ENCODE data around the gene EGFL8. TPM values are rescaled to one million over a fixed set of nuclear protein-coding genes. Genes with fewer than 3 reads are reported as not detected.
"Not testable (repeated sequence)": the region's sequence is repeated elsewhere in the genome, so short reads cannot be mapped to it uniquely, and the experiment has no call there.

The EGFL8 gene
- total RNA-seq, 1 donor from 2014 or later = 11.5 TPM

DNA sequence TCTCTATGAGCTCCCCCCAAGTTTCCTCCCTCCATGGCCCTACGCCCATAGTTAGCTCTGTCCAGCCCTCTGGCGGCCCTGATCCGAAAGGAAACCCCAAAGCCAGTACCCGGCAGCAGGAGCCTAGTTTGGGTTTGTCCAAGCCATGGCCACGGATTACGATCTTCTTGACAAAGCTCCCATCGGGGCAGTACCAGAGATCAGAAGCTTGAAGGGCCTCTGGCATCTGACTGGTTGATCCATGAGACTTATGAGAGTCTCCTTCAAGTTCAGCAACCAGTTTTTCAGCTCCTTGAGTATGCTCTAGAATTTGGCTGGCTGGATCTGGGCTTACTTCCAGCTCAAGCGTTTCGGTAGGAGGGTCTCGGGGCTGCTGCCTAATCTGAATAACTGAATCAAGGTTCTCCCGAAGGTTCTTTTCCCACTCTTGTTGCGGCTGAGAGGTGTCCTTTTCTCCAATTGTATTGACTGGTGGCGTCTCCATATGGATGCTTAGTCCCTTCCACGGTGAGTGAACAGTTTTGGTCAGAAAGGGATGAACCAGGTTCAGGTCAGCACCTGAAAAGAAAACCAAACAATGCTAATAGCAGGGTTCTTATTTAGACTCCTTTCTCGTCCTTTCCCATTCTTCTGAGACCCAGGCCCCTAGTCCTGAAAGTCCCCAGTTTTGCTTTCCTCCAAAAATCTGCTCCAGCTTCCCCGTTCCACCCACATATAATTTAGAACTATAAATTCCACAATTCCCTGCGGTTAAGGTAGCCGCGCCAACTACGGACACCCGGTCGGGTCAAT, 34.9 kb upstream of the EGFL8 start:
- Mint-ChIP-seq H3K27ac (peak overlapping the region; percentile 90), H3K4me3 (ENCODE audit: low read depth) (peak overlapping the region; percentile 99), H3K9me3 (no peaks in the 10 kb centered on the region), H3K36me3 (ENCODE audit: low read depth) (peaks cover 16% of the 10 kb centered on the region), H3K4me1 (ENCODE audit: low read depth) (peaks cover 36% of the 10 kb centered on the region), H3K27me3 (ENCODE audit: low read depth) (peaks cover 4% of the 10 kb centered on the region)
- intact Hi-C loops (cut with micrococcal nuclease) = loop anchor here (1.0 kb wide), 1 partner anchor 25 kb away; the partner anchor contains the start of gene PPT2
- no peak for DNase-seq (ENCODE audit: low spot score)

- intact Hi-C loops (cut with micrococcal nuclease) = no loop called here
- H3K27me3 Mint-ChIP-seq (ENCODE audit: low read depth) = peaks cover 7% of the 10 kb centered on the region
- DNase-seq (ENCODE audit: low spot score) = no peak
- H3K4me1 Mint-ChIP-seq (ENCODE audit: low read depth) = peaks cover 28% of the 10 kb centered on the region
- no peak overlapping the region for H3K27ac Mint-ChIP-seq
- peak overlapping the region; percentile 6 for H3K4me3 Mint-ChIP-seq (ENCODE audit: low read depth)
- H3K36me3 Mint-ChIP-seq (ENCODE audit: low read depth) = peaks cover 6% of the 10 kb centered on the region
- no peaks in the 10 kb centered on the region for H3K9me3 Mint-ChIP-seq
Measured at GRCh38 chr6:32131439-32131948, 32.9 kb upstream of the EGFL8 start.

GRCh38 chr6:32132110-32132509, 32.3 kb upstream of the EGFL8 start:
- Mint-ChIP-seq H3K4me1 (ENCODE audit: low read depth) (peaks cover 22% of the 10 kb centered on the region), H3K27ac (no peak overlapping the region), H3K9me3 (no peaks in the 10 kb centered on the region), H3K27me3 (ENCODE audit: low read depth) (peaks cover 7% of the 10 kb centered on the region), H3K4me3 (ENCODE audit: low read depth) (peak overlapping the region; percentile 30), H3K36me3 (ENCODE audit: low read depth) (no peaks in the 10 kb centered on the region)
- DNase-seq (ENCODE audit: low spot score) = no peak
- intact Hi-C loops (cut with micrococcal nuclease) = no loop called here

DNA sequence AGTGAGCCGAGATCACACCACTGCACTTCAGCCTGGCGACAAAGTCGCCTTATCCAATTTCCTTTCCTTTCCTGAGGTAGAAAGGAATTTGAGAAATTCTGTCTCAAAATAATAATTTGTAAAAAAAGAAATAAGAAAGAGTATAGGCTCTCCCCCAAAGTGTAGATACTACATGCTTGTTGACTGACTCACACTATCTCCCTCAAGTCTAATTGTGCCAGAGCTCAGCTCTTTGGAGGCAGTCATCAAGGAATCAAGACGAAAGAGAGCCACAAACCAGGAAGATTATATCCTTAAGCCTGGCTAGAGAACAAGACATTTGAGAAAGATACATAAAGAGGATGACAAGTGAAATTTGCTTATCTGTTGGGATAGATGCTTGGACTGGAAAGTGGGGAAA, 30.6 kb upstream of the EGFL8 start:
- peaks cover 7% of the 10 kb centered on the region for H3K27me3 Mint-ChIP-seq (ENCODE audit: low read depth)
- peaks cover 13% of the 10 kb centered on the region for H3K4me1 Mint-ChIP-seq (ENCODE audit: low read depth)
- no peak overlapping the region for H3K4me3 Mint-ChIP-seq (ENCODE audit: low read depth)
- DNase-seq (ENCODE audit: low spot score) = no peak
- no peaks in the 10 kb centered on the region for H3K9me3 Mint-ChIP-seq
- H3K27ac Mint-ChIP-seq = no peak overlapping the region
- intact Hi-C loops (cut with micrococcal nuclease) = no loop called here
- H3K36me3 Mint-ChIP-seq (ENCODE audit: low read depth) = no peaks in the 10 kb centered on the region

DNA sequence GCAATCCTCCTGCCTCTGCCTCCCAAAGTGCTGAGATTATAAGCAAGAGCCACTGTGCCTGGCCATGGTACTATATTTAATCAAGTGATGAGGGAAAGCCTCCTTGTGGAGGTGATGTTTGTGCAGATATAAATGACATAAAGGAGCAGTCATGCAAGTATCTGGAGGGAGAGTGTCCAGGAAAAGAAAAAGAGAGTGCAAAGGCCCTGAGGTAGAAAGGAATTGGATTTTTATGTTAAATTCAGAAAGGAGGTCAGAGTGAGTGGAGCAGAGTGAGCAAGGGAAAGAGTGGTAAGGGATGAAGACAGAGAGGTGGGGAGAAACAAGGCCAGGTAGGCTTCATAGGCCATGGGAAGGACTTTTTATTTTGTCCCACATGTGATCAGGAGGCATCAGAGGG, 26.9 kb upstream of the EGFL8 start:
- H3K9me3 Mint-ChIP-seq = no peaks in the 10 kb centered on the region
- intact Hi-C loops (cut with micrococcal nuclease) = no loop called here
- H3K36me3 Mint-ChIP-seq (ENCODE audit: low read depth) = no peaks in the 10 kb centered on the region
- H3K27me3 Mint-ChIP-seq (ENCODE audit: low read depth) = peaks cover 15% of the 10 kb centered on the region
- no peak overlapping the region for H3K27ac Mint-ChIP-seq
- DNase-seq (ENCODE audit: low spot score) = no peak
- no peak overlapping the region for H3K4me3 Mint-ChIP-seq (ENCODE audit: low read depth)
- H3K4me1 Mint-ChIP-seq (ENCODE audit: low read depth) = no peaks in the 10 kb centered on the region

GRCh38 chr6:32139590-32139989, 24.8 kb upstream of the EGFL8 start:
- DNase-seq (ENCODE audit: low spot score) = no peak
- intact Hi-C loops (cut with micrococcal nuclease) = no loop called here
- no peaks in the 10 kb centered on the region for H3K4me1 Mint-ChIP-seq (ENCODE audit: low read depth)
- no peak overlapping the region for H3K4me3 Mint-ChIP-seq (ENCODE audit: low read depth)
- H3K27ac Mint-ChIP-seq = no peak overlapping the region
- no peaks in the 10 kb centered on the region for H3K36me3 Mint-ChIP-seq (ENCODE audit: low read depth)
- H3K27me3 Mint-ChIP-seq (ENCODE audit: low read depth) = peaks cover 13% of the 10 kb centered on the region
- no peaks in the 10 kb centered on the region for H3K9me3 Mint-ChIP-seq

DNA sequence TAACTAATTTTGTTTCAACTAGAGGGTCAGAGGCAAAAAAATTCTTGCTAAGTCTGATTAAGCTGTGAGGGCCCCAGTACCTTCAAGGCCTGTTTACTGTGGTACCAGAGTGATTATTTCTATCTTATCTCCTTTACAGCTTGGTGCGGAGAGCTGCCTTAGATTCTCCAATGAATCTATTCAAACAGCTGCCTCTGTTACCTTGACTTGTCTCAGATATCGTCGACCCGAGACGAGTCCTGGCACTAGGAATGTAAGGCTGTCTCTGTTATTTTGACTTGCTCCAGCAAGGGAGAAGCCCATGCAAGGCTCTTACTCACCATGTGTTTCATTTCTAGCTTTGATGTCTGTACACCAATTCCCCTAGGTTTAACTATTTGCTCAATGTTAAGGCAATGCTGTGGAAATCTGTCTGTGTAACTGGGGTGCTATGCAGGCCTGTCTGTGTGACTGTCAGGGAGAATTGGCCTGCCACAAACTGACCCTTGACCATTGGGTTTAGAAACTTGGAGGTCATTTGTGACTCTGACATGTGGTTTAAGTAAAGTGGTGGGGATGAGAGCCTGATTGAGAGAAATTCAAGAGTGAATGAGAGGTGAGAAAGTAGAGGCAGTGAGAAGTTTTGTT, 23.9 kb upstream of the EGFL8 start:
- peaks cover 10% of the 10 kb centered on the region for H3K27me3 Mint-ChIP-seq (ENCODE audit: low read depth)
- no peaks in the 10 kb centered on the region for H3K4me1 Mint-ChIP-seq (ENCODE audit: low read depth)
- intact Hi-C loops (cut with micrococcal nuclease) = no loop called here
- no peaks in the 10 kb centered on the region for H3K9me3 Mint-ChIP-seq
- no peaks in the 10 kb centered on the region for H3K36me3 Mint-ChIP-seq (ENCODE audit: low read depth)
- H3K27ac Mint-ChIP-seq = no peak overlapping the region
- H3K4me3 Mint-ChIP-seq (ENCODE audit: low read depth) = no peak overlapping the region
- no peak for DNase-seq (ENCODE audit: low spot score)

GRCh38 chr6:32144238-32144637, 20.2 kb upstream of the EGFL8 start:
- H3K9me3 Mint-ChIP-seq; H3K4me3 Mint-ChIP-seq (ENCODE audit: low read depth); H3K27ac Mint-ChIP-seq; DNase-seq (ENCODE audit: low spot score); intact Hi-C loops (cut with micrococcal nuclease); H3K36me3 Mint-ChIP-seq (ENCODE audit: low read depth): not testable (repeated sequence)
- peaks cover 10% of the 10 kb centered on the region for H3K4me1 Mint-ChIP-seq (ENCODE audit: low read depth)
- peaks cover 40% of the 10 kb centered on the region for H3K27me3 Mint-ChIP-seq (ENCODE audit: low read depth)

DNA sequence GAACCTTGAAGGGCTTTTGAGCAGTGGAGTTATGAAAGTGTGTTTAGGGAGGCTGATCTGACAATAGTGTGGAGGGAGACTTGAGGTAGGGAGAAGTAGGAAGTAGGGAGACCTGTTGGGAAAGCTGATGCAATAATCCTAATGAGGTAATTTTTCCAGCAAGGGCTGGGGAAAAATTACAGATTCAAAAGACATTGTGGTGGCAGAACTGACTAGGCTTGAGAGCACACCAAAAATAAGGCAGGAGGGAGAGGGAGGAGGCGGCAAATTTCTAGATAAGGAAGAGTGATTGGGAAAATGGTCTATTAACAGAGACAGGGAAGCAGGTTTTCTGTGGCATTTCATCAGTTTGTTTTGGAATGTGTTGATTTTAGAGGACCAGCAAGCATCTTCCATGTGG, 18.1 kb upstream of the EGFL8 start:
- H3K9me3 Mint-ChIP-seq = no peaks in the 10 kb centered on the region
- intact Hi-C loops (cut with micrococcal nuclease) = no loop called here
- no peak for DNase-seq (ENCODE audit: low spot score)
- no peaks in the 10 kb centered on the region for H3K36me3 Mint-ChIP-seq (ENCODE audit: low read depth)
- H3K4me1 Mint-ChIP-seq (ENCODE audit: low read depth) = peaks cover 13% of the 10 kb centered on the region
- H3K4me3 Mint-ChIP-seq (ENCODE audit: low read depth) = no peak overlapping the region
- H3K27ac Mint-ChIP-seq = no peak overlapping the region
- peaks cover 48% of the 10 kb centered on the region for H3K27me3 Mint-ChIP-seq (ENCODE audit: low read depth)

DNA sequence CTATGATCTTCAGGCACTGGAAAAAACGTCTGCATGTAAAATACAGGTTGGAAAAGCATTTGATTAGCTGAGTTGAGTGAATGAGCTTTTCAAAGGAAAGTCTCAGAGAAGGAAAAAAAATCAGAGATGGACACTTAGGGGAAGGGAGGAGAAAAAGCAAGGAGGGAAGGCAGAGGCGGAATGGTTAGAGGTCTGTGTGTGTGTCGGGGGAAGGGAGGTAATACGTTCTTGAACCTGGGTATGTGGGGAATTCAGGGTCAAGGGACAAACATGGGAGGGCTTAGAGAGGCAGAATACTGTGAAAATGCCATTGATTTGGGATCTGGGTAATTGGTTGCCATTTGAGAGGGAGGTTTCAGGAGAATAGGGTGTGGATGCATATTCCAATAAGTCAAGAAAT, 17.7 kb upstream of the EGFL8 start:
- DNase-seq (ENCODE audit: low spot score) = no peak
- intact Hi-C loops (cut with micrococcal nuclease) = no loop called here
- H3K36me3 Mint-ChIP-seq (ENCODE audit: low read depth) = no peaks in the 10 kb centered on the region
- H3K4me3 Mint-ChIP-seq (ENCODE audit: low read depth) = no peak overlapping the region
- peaks cover 47% of the 10 kb centered on the region for H3K27me3 Mint-ChIP-seq (ENCODE audit: low read depth)
- no peak overlapping the region for H3K27ac Mint-ChIP-seq
- H3K4me1 Mint-ChIP-seq (ENCODE audit: low read depth) = peaks cover 13% of the 10 kb centered on the region
- H3K9me3 Mint-ChIP-seq = no peaks in the 10 kb centered on the region

DNA sequence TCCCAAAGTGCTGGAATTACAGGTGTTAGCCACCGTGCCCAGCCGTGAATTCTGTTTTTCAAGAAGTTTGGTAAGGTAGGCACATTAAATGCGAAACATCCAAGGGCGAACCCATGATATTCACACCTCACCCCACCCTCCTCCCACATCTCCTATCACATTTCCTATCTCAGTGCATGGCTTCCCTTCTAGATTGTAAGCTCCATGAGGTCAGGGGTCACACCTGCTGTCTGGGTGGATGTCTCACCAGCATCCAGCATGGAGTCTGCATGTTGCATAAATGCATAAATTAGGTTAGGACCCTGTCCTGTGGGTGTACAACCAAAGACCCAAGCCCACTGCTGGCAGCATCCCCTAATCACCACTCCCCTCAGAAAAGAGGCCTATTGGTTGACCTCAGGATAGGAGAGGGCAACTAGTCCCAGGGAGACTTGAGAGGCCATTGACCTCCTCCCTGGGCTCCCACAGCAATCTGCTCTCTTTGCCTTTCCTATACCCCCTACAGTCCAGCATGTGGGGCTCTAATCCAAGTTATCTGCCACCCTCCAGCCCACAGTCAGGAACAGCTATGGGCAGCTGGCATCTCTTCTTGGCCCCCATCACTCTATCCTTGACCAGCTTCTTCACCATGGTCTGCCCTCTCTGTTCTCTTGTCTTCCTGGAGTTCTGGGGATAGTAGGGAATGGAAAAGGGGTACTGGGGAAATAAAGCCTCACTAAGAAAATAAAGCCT, 16.8 kb upstream of the EGFL8 start:
- H3K4me1 Mint-ChIP-seq (ENCODE audit: low read depth) = peaks cover 13% of the 10 kb centered on the region
- intact Hi-C loops (cut with micrococcal nuclease) = no loop called here
- peaks cover 51% of the 10 kb centered on the region for H3K27me3 Mint-ChIP-seq (ENCODE audit: low read depth)
- H3K4me3 Mint-ChIP-seq (ENCODE audit: low read depth) = no peak overlapping the region
- no peak for DNase-seq (ENCODE audit: low spot score)
- H3K27ac Mint-ChIP-seq = no peak overlapping the region
- H3K36me3 Mint-ChIP-seq (ENCODE audit: low read depth) = no peaks in the 10 kb centered on the region
- no peaks in the 10 kb centered on the region for H3K9me3 Mint-ChIP-seq

DNA sequence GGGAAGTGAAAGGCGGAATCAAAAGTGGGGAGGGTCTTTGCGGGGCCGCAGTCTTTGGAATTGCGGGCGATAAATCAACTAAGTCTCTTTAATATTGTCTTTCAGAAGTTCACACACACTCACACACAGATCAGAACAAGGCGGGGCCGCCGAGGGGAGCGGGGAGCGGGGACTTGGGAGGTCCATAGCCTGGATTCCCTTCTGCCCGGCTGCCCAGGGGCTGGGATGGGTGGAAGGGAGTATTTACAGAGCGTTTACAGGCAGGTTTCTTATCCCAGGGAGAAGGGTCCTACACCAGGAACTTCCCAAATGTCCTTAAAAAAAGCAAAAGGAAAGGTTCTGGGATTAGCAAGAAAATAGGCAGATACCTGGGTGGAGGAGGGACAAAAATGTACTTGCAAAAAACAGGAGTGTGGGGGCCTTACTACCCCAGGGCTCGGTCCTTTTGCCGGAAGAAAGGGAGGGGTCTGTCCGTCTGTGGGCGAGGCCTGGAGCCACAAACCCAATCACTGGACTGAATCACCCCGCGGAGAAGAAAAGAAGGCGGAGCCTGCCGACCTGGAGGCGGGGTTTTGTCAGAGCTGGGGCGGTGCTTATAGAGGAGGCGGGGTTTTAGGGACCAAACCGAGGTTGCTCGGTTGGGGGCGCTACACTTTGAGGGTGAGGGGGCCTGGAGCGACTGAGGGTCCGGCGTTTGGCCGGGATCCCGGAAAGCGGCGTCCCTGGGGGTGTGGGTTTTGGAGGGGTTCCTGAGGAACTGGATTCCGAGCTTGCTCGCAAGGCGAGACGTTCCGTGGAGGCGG, 15.9 kb upstream of the EGFL8 start:
- H3K27ac Mint-ChIP-seq = no peak overlapping the region
- no peaks in the 10 kb centered on the region for H3K9me3 Mint-ChIP-seq
- no peaks in the 10 kb centered on the region for H3K36me3 Mint-ChIP-seq (ENCODE audit: low read depth)
- intact Hi-C loops (cut with micrococcal nuclease) = no loop called here
- H3K4me1 Mint-ChIP-seq (ENCODE audit: low read depth) = peaks cover 18% of the 10 kb centered on the region
- peak overlapping the region; percentile 78 for H3K4me3 Mint-ChIP-seq (ENCODE audit: low read depth)
- peaks cover 59% of the 10 kb centered on the region for H3K27me3 Mint-ChIP-seq (ENCODE audit: low read depth)
- peak; percentile 60 for DNase-seq (ENCODE audit: low spot score)

Data from activated T-helper 2 cell treated with anti-CD3 and anti-CD28 coated beads, Interferon-gamma antibody, Interleukin-2, Interleukin-4, amounts not matched to agents 10 μg/mL and 5 μg/mL and 100 μg/mL, durations not matched to agents 14 hours and 24 hours and 36 hours (primary cell).